Measurements from ENCODE around the gene GRAP.

The GRAP gene

GRCh38 chr17:18992454-18993130, 54.2 kb downstream of the GRAP start:
- CTCF ChIA-PET, result interaction anchor here (0.6 to 0.7 kb wide), 2 partner anchors 9 to 309 kb away, joined by 3 read pairs; no protein-coding TSS in a partner anchor
- H3K4me3 ChIP-seq (ENCODE audit: low read depth, low read length), result no peak overlapping the region
- H3K27ac ChIP-seq (ENCODE audit: extremely low read depth, low read depth, low read length), result no peak overlapping the region
- peaks cover 3 to 49% of the 10 kb centered on the region in 2 experiments; a peak in 2 of 3 replicates for H3K36me3 ChIP-seq (ENCODE audit: control insufficient read depth in 2 of 2, insufficient read depth in 1 of 2, low read length in 2 of 2)
- POLR2A ChIA-PET, result interaction anchor here (0.6 to 2.3 kb wide), 2 partner anchors 11 to 285 kb away, joined by 4 to 7 read pairs; no protein-coding TSS in a partner anchor
- no peaks in the 10 kb centered on the region for H3K4me1 ChIP-seq (ENCODE audit: control insufficient read depth, insufficient read depth, low read length)
- H3K9me3 ChIP-seq (ENCODE audit: control insufficient read depth, insufficient read depth, low read depth, low read length), result no peaks in the 10 kb centered on the region
- TF ChIP-seq ZFHX2 (tag by site-specific recombination; conservative IDR thresholded peaks at IDR 0.05), result peak; percentile 63
- TF ChIP-seq SP7 (tag by site-specific recombination; IDR thresholded peaks at IDR 0.05), result no peak
- no peak for TF ChIP-seq ZNF404 (tag by site-specific recombination; IDR thresholded peaks at IDR 0.05)
- peak; percentile 79 for TF ChIP-seq EGR2 (tag by site-specific recombination; IDR thresholded peaks at IDR 0.05; ENCODE audit: low read depth)
- no peak for TF ChIP-seq TRIM28 (IDR thresholded peaks at IDR 0.05; ENCODE audit: borderline replicate concordance, low read length)
- TF ChIP-seq ZFP3 (tag by site-specific recombination; IDR thresholded peaks at IDR 0.05; ENCODE audit: low read depth), result no peak
- TF ChIP-seq ZFP69B (tag by site-specific recombination; IDR thresholded peaks at IDR 0.05), result no peak

- Histone ChIP-seq H3K4me1 (ENCODE audit: control insufficient read depth, insufficient read depth, low read length) (no peaks in the 10 kb centered on the region), H3K4me3 (ENCODE audit: low read depth, low read length) (no peak overlapping the region), H3K27ac (ENCODE audit: extremely low read depth, low read depth, low read length) (no peak overlapping the region), H3K9me3 (ENCODE audit: control insufficient read depth, insufficient read depth, low read depth, low read length) (no peaks in the 10 kb centered on the region), H3K36me3 (ENCODE audit: control insufficient read depth in 2 of 2, insufficient read depth in 1 of 2, low read length in 2 of 2) (peaks cover 3 to 49% of the 10 kb centered on the region in 2 experiments; a peak in 2 of 3 replicates)
- POLR2A ChIA-PET, result interaction anchor here (0.6 to 2.3 kb wide), 3 partner anchors 11 to 286 kb away, joined by 4 to 7 read pairs (median 6); partner anchors contain the start of gene FAM83G
- TF ChIP-seq GLI4 (tag by site-specific recombination; IDR thresholded peaks at IDR 0.05) (no peak), ZFHX2 (tag by site-specific recombination; conservative IDR thresholded peaks at IDR 0.05) (0 out of 2 replicates have a peak, but pooled peaks have one; percentile 52), ZNF362 (tag by site-specific recombination; IDR thresholded peaks at IDR 0.05) (no peak), TRIM28 (IDR thresholded peaks at IDR 0.05; ENCODE audit: borderline replicate concordance, low read length) (no peak), EGR2 (tag by site-specific recombination; IDR thresholded peaks at IDR 0.05; ENCODE audit: low read depth) (peak; percentile 23; the same call in 1 of the 2 replicates), MZF1 (tag by site-specific recombination; IDR thresholded peaks at IDR 0.05; ENCODE audit: borderline replicate concordance) (no peak), ZNF132 (tag by site-specific recombination; IDR thresholded peaks at IDR 0.05; ENCODE audit: borderline replicate concordance) (no peak), ZNF423 (tag by site-specific recombination; IDR thresholded peaks at IDR 0.05) (no peak), ZNF140 (tag by site-specific recombination; IDR thresholded peaks at IDR 0.05) (no peak), ZNF707 (tag by site-specific recombination; IDR thresholded peaks at IDR 0.05) (no peak), ZNF174 (tag by site-specific recombination; IDR thresholded peaks at IDR 0.05) (no peak)
- CTCF ChIA-PET, result interaction anchor here (0.6 to 1.2 kb wide), 4 partner anchors 11 to 309 kb away, joined by 3 read pairs; no protein-coding TSS in a partner anchor
Observed at GRCh38 chr17:18991531-18992315, 55.0 kb downstream of the GRAP start.

GRCh38 chr17:18990331-18990730, 56.4 kb downstream of the GRAP start:
- ChIA-PET POLR2A (interaction anchor here (1.9 to 2.3 kb wide), 2 partner anchors 9 to 14 kb away, joined by 6 to 7 read pairs; partner anchors contain the start of gene FAM83G), CTCF (interaction anchor here (1.2 kb wide), 1 partner anchor 22 kb away, joined by 3 read pairs; no protein-coding TSS in a partner anchor)
- Histone ChIP-seq H3K36me3 (ENCODE audit: control insufficient read depth in 2 of 2, insufficient read depth in 1 of 2, low read length in 2 of 2) (peaks cover 0 to 54% of the 10 kb centered on the region in 2 experiments; a peak in 1 of 3 replicates), H3K4me1 (ENCODE audit: control insufficient read depth, insufficient read depth, low read length) (no peaks in the 10 kb centered on the region), H3K4me3 (ENCODE audit: low read depth, low read length) (no peak overlapping the region), H3K9me3 (ENCODE audit: control insufficient read depth, insufficient read depth, low read depth, low read length) (no peaks in the 10 kb centered on the region), H3K27ac (ENCODE audit: extremely low read depth, low read depth, low read length) (no peak overlapping the region)
- TF ChIP-seq HIC1 (tag by site-specific recombination; IDR thresholded peaks at IDR 0.05) (peak; percentile 28; the same call in 1 of the 2 replicates), ZNF426 (tag by site-specific recombination; IDR thresholded peaks at IDR 0.05) (no peak)

Measured in HEK293 (cell line).